ENCODE measurements around the gene KIR2DL1. TPM values are rescaled to one million over a fixed set of nuclear protein-coding genes. Genes with fewer than 3 reads are reported as not detected.
"Not testable (repeated sequence)": the region's sequence is repeated elsewhere in the genome, so short reads cannot be mapped to it uniquely, and the experiment has no call there.

Gene KIR2DL1
- total RNA-seq, 6 experiments from 2014 or later = not detected

DNA sequence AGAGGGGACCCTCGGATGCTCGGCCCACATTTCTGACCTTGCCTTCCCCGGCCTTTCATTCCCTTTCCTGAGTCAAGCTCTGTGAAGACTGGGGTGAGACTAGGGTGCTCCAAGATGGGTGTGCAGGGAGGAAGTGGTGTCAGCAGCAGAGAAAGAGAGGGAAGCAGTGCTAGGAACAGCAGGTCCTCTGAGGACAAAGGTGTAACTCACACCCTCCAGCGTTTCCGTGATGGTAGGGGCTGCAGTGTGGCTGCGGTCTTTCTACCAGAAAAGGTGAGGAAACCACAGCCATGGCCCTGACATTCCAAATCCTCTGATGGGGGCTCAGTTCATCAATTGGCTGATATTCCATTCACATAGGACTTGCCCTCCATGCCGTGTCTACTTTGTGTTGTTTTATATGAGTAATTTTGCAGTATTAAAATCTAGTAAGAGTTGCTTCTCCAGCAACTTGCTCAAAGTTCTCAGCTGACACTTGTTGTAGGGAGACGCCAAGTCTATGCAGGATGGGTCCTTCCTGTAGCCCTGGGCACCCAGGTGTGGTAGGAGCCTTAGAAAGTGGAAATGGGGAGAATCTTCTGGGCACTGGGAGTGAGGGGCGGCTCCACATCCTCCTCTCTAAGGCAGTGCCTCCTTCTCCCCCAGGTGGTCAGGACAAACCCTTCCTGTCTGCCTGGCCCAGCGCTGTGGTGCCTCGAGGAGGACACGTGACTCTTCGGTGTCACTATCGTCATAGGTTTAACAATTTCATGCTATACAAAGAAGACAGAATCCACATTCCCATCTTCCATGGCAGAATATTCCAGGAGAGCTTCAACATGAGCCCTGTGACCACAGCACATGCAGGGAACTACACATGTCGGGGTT lies 48.3 kb downstream of the KIR2DL1 start:
- Mint-ChIP-seq H3K27me3 (ENCODE audit: insufficient read depth) (peaks cover 1% of the 10 kb centered on the region), H3K4me1 (ENCODE audit: low read depth) (no peaks in the 10 kb centered on the region), H3K27ac (no peak overlapping the region), H3K36me3 (ENCODE audit: low read depth) (0 out of 2 replicates have a peak, but pooled peaks cover 4% of the 10 kb centered on the region), H3K9me3 (peaks cover 32% of the 10 kb centered on the region), H3K4me3 (no peak overlapping the region)
- no peak for TF ChIP-seq CTCF (IDR thresholded peaks at IDR 0.05)
- DNase-seq = no peak

GRCh38 chr19:54824416-54824815 lies 54.8 kb downstream of the KIR2DL1 start:
- not testable (repeated sequence) for DNase-seq; H3K4me1 Mint-ChIP-seq (ENCODE audit: low read depth); H3K4me3 Mint-ChIP-seq; H3K27me3 Mint-ChIP-seq (ENCODE audit: insufficient read depth); H3K27ac Mint-ChIP-seq; H3K36me3 Mint-ChIP-seq (ENCODE audit: low read depth)
- H3K9me3 Mint-ChIP-seq = peaks cover 25% of the 10 kb centered on the region

- H3K27me3 Mint-ChIP-seq (ENCODE audit: insufficient read depth); H3K4me3 Mint-ChIP-seq: not testable (repeated sequence)
These were observed 55.7 kb downstream of the KIR2DL1 start for GRCh38 chr19:54825326-54825725.

DNA sequence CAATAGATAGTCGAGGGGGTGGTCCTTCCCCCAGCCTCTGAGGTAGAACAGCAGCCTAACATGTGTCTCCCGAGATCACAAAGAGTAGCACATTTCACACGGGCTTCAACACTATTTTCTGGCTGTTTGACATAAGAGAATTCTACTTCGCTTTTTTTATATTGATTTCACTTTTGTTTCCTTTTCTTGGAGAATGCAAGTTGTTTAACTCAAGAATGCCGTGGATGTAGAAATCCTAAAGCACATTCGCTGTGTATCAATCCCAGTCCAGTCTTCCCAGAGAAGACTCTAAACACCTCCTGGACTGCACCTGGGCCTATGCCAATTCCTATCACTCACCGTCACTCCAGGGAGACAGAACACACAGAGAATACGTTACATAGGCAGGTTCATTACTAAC lies 58.5 kb downstream of the KIR2DL1 start:
- H3K4me3 Mint-ChIP-seq; DNase-seq; H3K27me3 Mint-ChIP-seq (ENCODE audit: insufficient read depth); H3K27ac Mint-ChIP-seq; H3K4me1 Mint-ChIP-seq (ENCODE audit: low read depth): not testable (repeated sequence)
- Mint-ChIP-seq H3K36me3 (ENCODE audit: low read depth) (peaks cover 15% of the 10 kb centered on the region), H3K9me3 (peaks cover 39% of the 10 kb centered on the region)

More at GRCh38 chr19:54825326-54825725, 55.7 kb downstream of the KIR2DL1 start:
- Mint-ChIP-seq H3K36me3 (ENCODE audit: low read depth) (peaks cover 10% of the 10 kb centered on the region), H3K9me3 (peaks cover 31% of the 10 kb centered on the region)
- DNase-seq; H3K27ac Mint-ChIP-seq; H3K4me1 Mint-ChIP-seq (ENCODE audit: low read depth): not testable (repeated sequence)

DNA sequence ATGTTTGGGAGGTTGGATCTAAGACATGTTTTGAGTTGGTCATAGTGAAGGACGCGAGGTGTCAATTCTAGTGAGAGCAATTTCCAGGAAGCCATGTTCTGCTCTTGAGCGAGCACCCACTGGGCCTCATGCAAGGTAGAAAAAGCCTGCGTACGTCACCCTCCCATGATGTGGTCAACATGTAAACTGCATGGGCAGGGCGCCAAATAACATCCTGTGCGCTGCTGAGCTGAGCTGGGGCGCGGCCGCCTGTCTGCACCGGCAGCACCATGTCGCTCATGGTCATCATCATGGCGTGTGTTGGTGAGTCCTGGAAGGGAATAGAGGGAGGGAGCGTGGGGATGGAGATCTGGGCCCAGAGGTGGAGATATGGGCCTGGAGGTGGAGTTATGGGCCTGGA lies 62.9 kb downstream of the KIR2DL1 start, which contains the start of gene KIR2DS4:
TSS of gene KIR2DS4 (plus strand) at position 181 of the 400 bp plus-strand sequence.
- not testable (repeated sequence) for DNase-seq; H3K27ac Mint-ChIP-seq; H3K4me1 Mint-ChIP-seq (ENCODE audit: low read depth); H3K36me3 Mint-ChIP-seq (ENCODE audit: low read depth); H3K27me3 Mint-ChIP-seq (ENCODE audit: insufficient read depth); H3K4me3 Mint-ChIP-seq
- peaks cover 44% of the 10 kb centered on the region for H3K9me3 Mint-ChIP-seq

Other genes starting within 250 kb of the KIR2DL1 start
- not detected for gene LILRA2, start 196.0 kb upstream of the KIR2DL1 start, total RNA-seq (2021; fragmentation: NEBNext Ultra II Directional; extraction: Animal tissue kit (Norgen Biotek cat#: 25700))
- gene LILRA1, start 176.2 kb upstream of the KIR2DL1 start, total RNA-seq (2021; fragmentation: NEBNext Ultra II Directional; extraction: Animal tissue kit (Norgen Biotek cat#: 25700)) = not detected
- not detected for gene LILRB1, start 139.3 kb upstream of the KIR2DL1 start, total RNA-seq (2021; fragmentation: NEBNext Ultra II Directional; extraction: Animal tissue kit (Norgen Biotek cat#: 25700))
- not detected for gene LILRB4, start 106.8 kb upstream of the KIR2DL1 start, total RNA-seq (2021; fragmentation: NEBNext Ultra II Directional; extraction: Animal tissue kit (Norgen Biotek cat#: 25700))
- not detected for gene KIR3DL3, start 45.4 kb upstream of the KIR2DL1 start, total RNA-seq (2021; fragmentation: NEBNext Ultra II Directional; extraction: Animal tissue kit (Norgen Biotek cat#: 25700))
- not detected for gene KIR2DL3, start 31.3 kb upstream of the KIR2DL1 start, total RNA-seq (2021; fragmentation: NEBNext Ultra II Directional; extraction: Animal tissue kit (Norgen Biotek cat#: 25700))
- gene KIR2DL4, start 33.8 kb downstream of the KIR2DL1 start, total RNA-seq (2021; fragmentation: NEBNext Ultra II Directional; extraction: Animal tissue kit (Norgen Biotek cat#: 25700)) = not detected
- not detected for gene KIR3DL1, start 46.7 kb downstream of the KIR2DL1 start, total RNA-seq (2021; fragmentation: NEBNext Ultra II Directional; extraction: Animal tissue kit (Norgen Biotek cat#: 25700))
- not detected for gene KIR2DS4, start 62.9 kb downstream of the KIR2DL1 start, total RNA-seq (2021; fragmentation: NEBNext Ultra II Directional; extraction: Animal tissue kit (Norgen Biotek cat#: 25700))
- not detected for gene KIR3DL2, start 80.7 kb downstream of the KIR2DL1 start, total RNA-seq (2021; fragmentation: NEBNext Ultra II Directional; extraction: Animal tissue kit (Norgen Biotek cat#: 25700))
- gene FCAR, start 104.4 kb downstream of the KIR2DL1 start, total RNA-seq (2021; fragmentation: NEBNext Ultra II Directional; extraction: Animal tissue kit (Norgen Biotek cat#: 25700)) = not detected
- not detected for gene NCR1, start 136.4 kb downstream of the KIR2DL1 start, total RNA-seq (2021; fragmentation: NEBNext Ultra II Directional; extraction: Animal tissue kit (Norgen Biotek cat#: 25700))
- gene NLRP7, start 177.7 kb downstream of the KIR2DL1 start, total RNA-seq (2021; fragmentation: NEBNext Ultra II Directional; extraction: Animal tissue kit (Norgen Biotek cat#: 25700)) = not detected
- under 1 TPM in 1 of 6 experiments, not detected in 5; 0.26 TPM for gene NLRP2, start 196.6 kb downstream of the KIR2DL1 start, total RNA-seq (2021; fragmentation: NEBNext Ultra II Directional; extraction: Animal tissue kit (Norgen Biotek cat#: 25700))

All from HFFc6 (cell line).